Activated CD4-positive, alpha-beta T cell treated with anti-CD3 and anti-CD28 coated beads, Interleukin-2, amount 50 U/mL, for 24 hours (primary cell): Measurements from ENCODE around the gene USP15.
A peak's percentile ranks its signal among the peaks of the same experiment; 100 is the strongest.

Experiments
- DNase-seq, 2 donors: peaks; one replicate each; pipeline ENCODE4 v3.0.0-alpha.2; 2020; ENCODE audit warnings: low read depth in 1 of 2, low spot score in 1 of 2

Gene USP15

GRCh38 chr12:62256408-62257096 is 3.7 kb upstream of the USP15 start:
- DNase-seq = peak; percentile 31 to 62

GRCh38 chr12:62258231-62258630 is 2.0 kb upstream of the USP15 start:
- no peak for DNase-seq

GRCh38 chr12:62258941-62259630 is 1.1 kb upstream of the USP15 start:
- DNase-seq = no peak

- DNase-seq = no peak
These were observed 592 bp upstream of the USP15 start for GRCh38 chr12:62259631-62259992.

GRCh38 chr12:62260733-62261683 is 804 bp downstream of the USP15 start:
- peak in 1 of 2 donors; percentile 22 for DNase-seq

- no peak for DNase-seq
These were observed 1.8 kb downstream of the USP15 start for GRCh38 chr12:62261876-62262517.

- DNase-seq = no peak
These were observed 3.0 kb downstream of the USP15 start for GRCh38 chr12:62263232-62263631.

- no peak for DNase-seq
These were observed 3.8 kb downstream of the USP15 start for GRCh38 chr12:62263966-62264365.

GRCh38 chr12:62264706-62265105 is 4.5 kb downstream of the USP15 start:
- no peak for DNase-seq

GRCh38 chr12:62265511-62265910 is 5.3 kb downstream of the USP15 start:
- no peak for DNase-seq

- DNase-seq = no peak
These were observed 6.8 kb downstream of the USP15 start for GRCh38 chr12:62267026-62267425.

GRCh38 chr12:62267480-62267879 is 7.3 kb downstream of the USP15 start:
- no peak for DNase-seq

GRCh38 chr12:62268956-62269355 is 8.8 kb downstream of the USP15 start:
- DNase-seq = no peak

- no peak for DNase-seq
These were observed 9.4 kb downstream of the USP15 start for GRCh38 chr12:62269464-62270228.

- DNase-seq = no peak
These were observed 10.2 kb downstream of the USP15 start for GRCh38 chr12:62270384-62270783.

GRCh38 chr12:62270872-62271271 is 10.7 kb downstream of the USP15 start:
- DNase-seq = no peak

- DNase-seq = no peak
These were observed 12.8 kb downstream of the USP15 start for GRCh38 chr12:62272936-62273552.

- DNase-seq = no peak
These were observed 13.6 kb downstream of the USP15 start for GRCh38 chr12:62273724-62274380.

- DNase-seq = no peak
These were observed 17.8 kb downstream of the USP15 start for GRCh38 chr12:62278022-62278421.

GRCh38 chr12:62279058-62279457 is 18.9 kb downstream of the USP15 start:
- DNase-seq = no peak
